SK-N-SH treated with all-trans-retinoic acid at 6 μM for 48 hours (cell line): ENCODE data around the gene DYSF.

ENCODE experiments used
- CREB5 ChIP-seq: fragments of 250-450 bp; sonication (Bioruptor Pico); IDR thresholded peaks from 2 replicates; pipeline ENCODE4 v1.5.1; 2020; ENCODE audit warnings: low read depth, mild to moderate bottlenecking, moderate library complexity
- CSRNP3 ChIP-seq: fragments of 250-450 bp; sonication (Bioruptor Pico); IDR thresholded peaks from 2 replicates; pipeline ENCODE4 v1.5.1; 2021; ENCODE audit warnings: mild to moderate bottlenecking, moderate library complexity
- GLIS3 ChIP-seq: fragments of 250-450 bp; sonication (Bioruptor Pico); IDR thresholded peaks from 2 replicates; pipeline ENCODE4 v1.5.0; 2020; ENCODE audit warnings: mild to moderate bottlenecking, moderate library complexity
- ISL1 ChIP-seq: fragments of 250-450 bp; sonication (Bioruptor Pico); IDR thresholded peaks from 2 replicates; pipeline ENCODE4 v2.1.2; 2022; ENCODE audit warnings: mild to moderate bottlenecking, moderate library complexity
- PATZ1 ChIP-seq: fragments of 250-450 bp; sonication (Bioruptor Pico); IDR thresholded peaks from 2 replicates; pipeline ENCODE4 v1.8.0; 2020; ENCODE audit warnings: mild to moderate bottlenecking, moderate library complexity, borderline replicate concordance
- PPARA ChIP-seq: fragments of 250-450 bp; sonication (Bioruptor Pico); IDR thresholded peaks from 2 replicates; pipeline ENCODE4 v1.5.0; 2020; ENCODE audit warnings: mild to moderate bottlenecking, borderline replicate concordance
- RARB ChIP-seq: fragments of 250-450 bp; sonication (Bioruptor Pico); IDR thresholded peaks from 2 replicates; pipeline ENCODE4 v1.8.0; 2021; ENCODE audit warnings: mild to moderate bottlenecking, moderate library complexity
- SNAI2 ChIP-seq: fragments of 250-450 bp; sonication (Bioruptor Pico); IDR thresholded peaks from 2 replicates; pipeline ENCODE4 v1.5.0; 2020; ENCODE audit warnings: mild to moderate bottlenecking, moderate library complexity
- ZC3H10 ChIP-seq: fragments of 250-450 bp; sonication (Bioruptor Pico); IDR thresholded peaks from 2 replicates; pipeline ENCODE4 v1.5.1; 2021; ENCODE audit warnings: mild to moderate bottlenecking, moderate library complexity
- ZFP3 ChIP-seq: fragments of 250-450 bp; sonication (Bioruptor Pico); IDR thresholded peaks from 2 replicates; pipeline ENCODE4 v1.5.0; 2020; ENCODE audit warnings: mild to moderate bottlenecking, moderate library complexity
- ZNF565 ChIP-seq: fragments of 450-650 bp; formaldehyde crosslinking; conservative IDR thresholded peaks from 2 replicates; pipeline ENCODE4 v1.5.0; 2020; ENCODE audit warnings: low read depth, mild to moderate bottlenecking, moderate library complexity

GRCh38 chr2:71659868-71660518, 206.6 kb downstream of the DYSF start:
- no peak for TF ChIP-seq CREB5 (CRISPR knock-in tag)
- TF ChIP-seq ZC3H10, result no peak
- no peak for TF ChIP-seq SNAI2 (CRISPR knock-in tag)
- TF ChIP-seq RARB (CRISPR knock-in tag), result no peak
- no peak for TF ChIP-seq PATZ1 (CRISPR knock-in tag)
- no peak for TF ChIP-seq GLIS3 (CRISPR knock-in tag)
- TF ChIP-seq ISL1 (CRISPR knock-in tag), result no peak
- TF ChIP-seq ZNF565, result no peak
- TF ChIP-seq ZFP3, result no peak
- no peak for TF ChIP-seq PPARA (CRISPR knock-in tag)
- TF ChIP-seq CSRNP3 (CRISPR knock-in tag), result no peak
